ENCODE data around the gene ANKRD10.

Gene ANKRD10

GRCh38 chr13:110830800-110831371 is 84.0 kb downstream of the ANKRD10 start:
- no peak for TF ChIP-seq CTCF (IDR thresholded peaks at IDR 0.05; ENCODE audit: low read depth, low read length)
- H3K27me3 ChIP-seq, result peaks cover 26% of the 10 kb centered on the region
- no peaks in the 10 kb centered on the region for H3K4me1 ChIP-seq
- no peak for DNase-seq
- no peak overlapping the region for H3K4me3 ChIP-seq (ENCODE audit: low read depth, low read length)
- H3K9me3 ChIP-seq, result no peaks in the 10 kb centered on the region
- no peaks in the 10 kb centered on the region for H3K36me3 ChIP-seq

GRCh38 chr13:110830331-110830730 is 84.5 kb downstream of the ANKRD10 start:
- no peak for DNase-seq
- Histone ChIP-seq H3K9me3 (no peaks in the 10 kb centered on the region), H3K4me3 (ENCODE audit: low read depth, low read length) (no peak overlapping the region), H3K36me3 (no peaks in the 10 kb centered on the region), H3K4me1 (no peaks in the 10 kb centered on the region), H3K27me3 (peaks cover 21% of the 10 kb centered on the region)
- no peak for TF ChIP-seq CTCF (IDR thresholded peaks at IDR 0.05; ENCODE audit: low read depth, low read length)

- peaks cover 13% of the 10 kb centered on the region for H3K27me3 ChIP-seq
- DNase-seq, result no peak
- no peaks in the 10 kb centered on the region for H3K4me1 ChIP-seq
- H3K4me3 ChIP-seq (ENCODE audit: low read depth, low read length), result no peak overlapping the region
- no peak for TF ChIP-seq CTCF (IDR thresholded peaks at IDR 0.05; ENCODE audit: low read depth, low read length)
- H3K9me3 ChIP-seq, result no peaks in the 10 kb centered on the region
- H3K36me3 ChIP-seq, result no peaks in the 10 kb centered on the region
These were observed 85.4 kb downstream of the ANKRD10 start for GRCh38 chr13:110829486-110829885.

- H3K4me1 ChIP-seq, result no peaks in the 10 kb centered on the region
- peaks cover 5% of the 10 kb centered on the region for H3K27me3 ChIP-seq
- H3K9me3 ChIP-seq, result no peaks in the 10 kb centered on the region
- no peak for DNase-seq
- TF ChIP-seq CTCF (IDR thresholded peaks at IDR 0.05; ENCODE audit: low read depth, low read length), result no peak
- no peaks in the 10 kb centered on the region for H3K36me3 ChIP-seq
- no peak overlapping the region for H3K4me3 ChIP-seq (ENCODE audit: low read depth, low read length)
These were observed 86.2 kb downstream of the ANKRD10 start for GRCh38 chr13:110828705-110829104.
